Large intestine (tissue), 3 donors: ENCODE results near the gene SPAG9. TPM values are rescaled to one million over a fixed set of nuclear protein-coding genes. Genes with fewer than 3 reads are reported as not detected.

ENCODE experiments used
- DNase-seq, 2 donors: peaks; one replicate each; pipeline versions ENCODE4 v3.0.0 to v3.0.0-alpha.2; 2013
- H3K27ac ChIP-seq: one replicate; pipeline ENCODE4 v1.5.1; 2013; ENCODE audit warnings: low read length
- H3K27me3 ChIP-seq: 2 replicates; pipeline ENCODE4 v1.6.1; 2013; ENCODE audit warnings: low read length; ENCODE audit not compliant: control insufficient read depth, insufficient read depth
- H3K36me3 ChIP-seq: 2 replicates; pipeline ENCODE4 v1.6.1; 2013; ENCODE audit warnings: low read length; ENCODE audit not compliant: control insufficient read depth, insufficient read depth
- H3K4me1 ChIP-seq: one replicate; pipeline ENCODE4 v1.6.1; 2013; ENCODE audit warnings: low read length; ENCODE audit not compliant: control insufficient read depth, insufficient read depth
- H3K4me3 ChIP-seq: one replicate; pipeline ENCODE4 v1.5.1; 2013; ENCODE audit warnings: low read length
- H3K9me3 ChIP-seq: one replicate; pipeline ENCODE4 v1.6.1; 2013; ENCODE audit warnings: mild to moderate bottlenecking, low read depth, low read length, moderate library complexity; ENCODE audit not compliant: control insufficient read depth
- WGBS: methylation state at CpG from one replicate; pipeline ENCODE4 v1.1.5; 2013; ENCODE audit warnings: low lambda C conversion rate; ENCODE audit not compliant: insufficient coverage; 5-methylcytosine and 5-hydroxymethylcytosine counted together
- polyA plus RNA-seq: library from polyadenylated mRNA; unstranded; fragments of 120-200 nt; gene quantifications from one replicate; pipeline ENCODE4 v1.2.1, GENCODE V29; 2013

Gene SPAG9
- polyA plus RNA-seq, 1 donor, result 68.2 TPM

GRCh38 chr17:51059781-51060180 is 60.9 kb downstream of the SPAG9 start:
- DNase-seq, result no peak
- H3K27me3 ChIP-seq, result no peaks in the 10 kb centered on the region
- 100% methylated on average over 1 of the region's 2 CpGs for WGBS
- H3K4me3 ChIP-seq, result no peak overlapping the region
- peaks cover under 1% of the 10 kb centered on the region for H3K36me3 ChIP-seq
- no peak overlapping the region for H3K27ac ChIP-seq
- H3K4me1 ChIP-seq, result peaks cover 10% of the 10 kb centered on the region
- H3K9me3 ChIP-seq, result no peaks in the 10 kb centered on the region

GRCh38 chr17:51057534-51057933 is 63.1 kb downstream of the SPAG9 start:
- H3K4me1 ChIP-seq, result peaks cover 10% of the 10 kb centered on the region

GRCh38 chr17:51056813-51057510 is 63.7 kb downstream of the SPAG9 start:
- H3K36me3 ChIP-seq, result peaks cover 6% of the 10 kb centered on the region
- no peak overlapping the region for H3K4me3 ChIP-seq
- peak overlapping the region; percentile 56 for H3K27ac ChIP-seq
- no CpG with 5 or more reads among the region's 1 CpG for WGBS
- H3K27me3 ChIP-seq, result no peaks in the 10 kb centered on the region
- H3K9me3 ChIP-seq, result no peaks in the 10 kb centered on the region
- DNase-seq, result peak; percentile 31 to 69
- H3K4me1 ChIP-seq, result peaks cover 10% of the 10 kb centered on the region

More at GRCh38 chr17:51057534-51057933, 63.1 kb downstream of the SPAG9 start:
- H3K9me3 ChIP-seq, result no peaks in the 10 kb centered on the region
- peaks cover 4% of the 10 kb centered on the region for H3K36me3 ChIP-seq
- H3K4me3 ChIP-seq, result no peak overlapping the region
- H3K27ac ChIP-seq, result peak overlapping the region; percentile 56
- no CpG with 5 or more reads among the region's 3 CpGs for WGBS
- H3K27me3 ChIP-seq, result no peaks in the 10 kb centered on the region
- no peak for DNase-seq

- 86% methylated on average over 1 of the region's 4 CpGs for WGBS
- H3K36me3 ChIP-seq, result peaks cover 6% of the 10 kb centered on the region
- DNase-seq, result no peak
- H3K27ac ChIP-seq, result no peak overlapping the region
- no peak overlapping the region for H3K4me3 ChIP-seq
- no peaks in the 10 kb centered on the region for H3K9me3 ChIP-seq
- peaks cover 8% of the 10 kb centered on the region for H3K4me1 ChIP-seq
- no peaks in the 10 kb centered on the region for H3K27me3 ChIP-seq
Measured at GRCh38 chr17:51054748-51055147, 65.9 kb downstream of the SPAG9 start.

GRCh38 chr17:51052235-51052634 is 68.4 kb downstream of the SPAG9 start:
- Histone ChIP-seq H3K36me3 (peaks cover 6% of the 10 kb centered on the region), H3K27me3 (no peaks in the 10 kb centered on the region), H3K9me3 (no peaks in the 10 kb centered on the region), H3K4me3 (no peak overlapping the region), H3K27ac (no peak overlapping the region), H3K4me1 (peaks cover 3% of the 10 kb centered on the region)
- WGBS, result no CpG with 5 or more reads among the region's 3 CpGs
- DNase-seq, result no peak

GRCh38 chr17:51050291-51051033 is 70.2 kb downstream of the SPAG9 start:
- peak; percentile 4 to 27 for DNase-seq
- Histone ChIP-seq H3K27me3 (no peaks in the 10 kb centered on the region), H3K4me1 (no peaks in the 10 kb centered on the region), H3K36me3 (peaks cover 6% of the 10 kb centered on the region), H3K4me3 (no peak overlapping the region), H3K27ac (no peak overlapping the region), H3K9me3 (no peaks in the 10 kb centered on the region)
- 88% methylated on average over 2 of the region's 3 CpGs for WGBS

GRCh38 chr17:51046514-51047384 is 73.9 kb downstream of the SPAG9 start:
- peak; percentile 74 to 75 for DNase-seq
- Histone ChIP-seq H3K36me3 (no peaks in the 10 kb centered on the region), H3K27me3 (no peaks in the 10 kb centered on the region), H3K27ac (peak overlapping the region; percentile 48), H3K4me3 (peak overlapping the region; percentile 30), H3K4me1 (no peaks in the 10 kb centered on the region), H3K9me3 (no peaks in the 10 kb centered on the region)
- WGBS, result 0% methylated on average over 1 of the region's 13 CpGs

- Histone ChIP-seq H3K9me3 (no peaks in the 10 kb centered on the region), H3K27ac (peak overlapping the region; percentile 48), H3K4me1 (no peaks in the 10 kb centered on the region), H3K36me3 (no peaks in the 10 kb centered on the region), H3K27me3 (no peaks in the 10 kb centered on the region), H3K4me3 (peak overlapping the region; percentile 30)
- 20% methylated on average over 1 of the region's 3 CpGs for WGBS
- DNase-seq, result no peak
Measured at GRCh38 chr17:51046046-51046445, 74.6 kb downstream of the SPAG9 start.

- H3K9me3 ChIP-seq, result no peaks in the 10 kb centered on the region
- H3K27me3 ChIP-seq, result no peaks in the 10 kb centered on the region
- H3K4me1 ChIP-seq, result no peaks in the 10 kb centered on the region
- no peaks in the 10 kb centered on the region for H3K36me3 ChIP-seq
- no CpG with 5 or more reads among the region's 1 CpG for WGBS
- DNase-seq, result no peak
- no peak overlapping the region for H3K4me3 ChIP-seq
- no peak overlapping the region for H3K27ac ChIP-seq
Measured at GRCh38 chr17:51045621-51046020, 75.0 kb downstream of the SPAG9 start.

GRCh38 chr17:51044976-51045375 is 75.7 kb downstream of the SPAG9 start:
- Histone ChIP-seq H3K4me1 (no peaks in the 10 kb centered on the region), H3K4me3 (no peak overlapping the region), H3K9me3 (no peaks in the 10 kb centered on the region), H3K36me3 (peaks cover 2% of the 10 kb centered on the region), H3K27ac (no peak overlapping the region), H3K27me3 (no peaks in the 10 kb centered on the region)
- DNase-seq, result no peak
- 100% methylated on average over 1 of the region's 7 CpGs for WGBS
